ENCODE data around the gene DNAJB11. TPM values are rescaled to one million over a fixed set of nuclear protein-coding genes. Genes with fewer than 3 reads are reported as not detected.

The DNAJB11 gene
- total RNA-seq, 1 donor from 2014 or later: 94.5 TPM

DNA sequence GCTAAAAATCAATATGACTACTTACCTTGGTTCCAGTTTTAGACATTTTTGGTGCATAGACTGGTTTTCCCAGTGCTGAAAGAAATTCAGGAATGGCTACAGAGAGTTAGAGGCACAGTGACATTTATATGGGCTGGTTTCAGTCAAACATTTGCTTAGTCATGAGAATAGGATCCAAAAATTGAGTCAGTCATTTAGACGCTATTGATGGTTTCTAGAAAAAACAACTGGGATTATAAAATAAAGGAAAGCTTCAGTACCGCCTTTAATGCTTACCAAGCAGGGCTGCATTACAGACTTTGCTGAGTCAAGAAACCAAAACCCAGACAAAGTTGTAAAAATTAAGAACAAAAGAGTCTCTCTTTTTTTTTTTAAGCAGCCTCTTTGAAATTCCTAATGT is 26.2 kb upstream of the DNAJB11 start, which contains the start of gene CRYGS:
CRYGS (minus strand) TSS at position 100 of the 400 bp plus-strand sequence; CDS start at position 46, 54 bp downstream.
- no peak within 1 kb of the TSS for H3K4me3 ChIP-seq (ENCODE audit: low read depth, low read length)
- FAIRE-seq (no peak), DNase-seq (ENCODE audit: low read depth) (no peak)
- H3K36me3 ChIP-seq (ENCODE audit: control insufficient read depth, insufficient read depth, low read length): no peaks in the 10 kb centered on the region
- TF ChIP-seq, protein P1, sequence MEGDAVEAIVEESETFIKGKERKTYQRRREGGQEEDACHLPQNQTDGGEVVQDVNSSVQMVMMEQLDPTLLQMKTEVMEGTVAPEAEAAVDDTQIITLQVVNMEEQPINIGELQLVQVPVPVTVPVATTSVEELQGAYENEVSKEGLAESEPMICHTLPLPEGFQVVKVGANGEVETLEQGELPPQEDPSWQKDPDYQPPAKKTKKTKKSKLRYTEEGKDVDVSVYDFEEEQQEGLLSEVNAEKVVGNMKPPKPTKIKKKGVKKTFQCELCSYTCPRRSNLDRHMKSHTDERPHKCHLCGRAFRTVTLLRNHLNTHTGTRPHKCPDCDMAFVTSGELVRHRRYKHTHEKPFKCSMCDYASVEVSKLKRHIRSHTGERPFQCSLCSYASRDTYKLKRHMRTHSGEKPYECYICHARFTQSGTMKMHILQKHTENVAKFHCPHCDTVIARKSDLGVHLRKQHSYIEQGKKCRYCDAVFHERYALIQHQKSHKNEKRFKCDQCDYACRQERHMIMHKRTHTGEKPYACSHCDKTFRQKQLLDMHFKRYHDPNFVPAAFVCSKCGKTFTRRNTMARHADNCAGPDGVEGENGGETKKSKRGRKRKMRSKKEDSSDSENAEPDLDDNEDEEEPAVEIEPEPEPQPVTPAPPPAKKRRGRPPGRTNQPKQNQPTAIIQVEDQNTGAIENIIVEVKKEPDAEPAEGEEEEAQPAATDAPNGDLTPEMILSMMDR (IDR thresholded peaks at IDR 0.05; ENCODE audit: insufficient read depth, low read length, severe bottlenecking): no peak
- H3K27me3 ChIP-seq (ENCODE audit: control insufficient read depth, insufficient read depth, low read length): no peaks in the 10 kb centered on the region

- H3K4me3 ChIP-seq (ENCODE audit: low read depth, low read length): no peak overlapping the region
- peaks cover 4% of the 10 kb centered on the region for H3K36me3 ChIP-seq (ENCODE audit: control insufficient read depth, insufficient read depth, low read length)
- no peak for DNase-seq (ENCODE audit: low read depth)
- H3K27me3 ChIP-seq (ENCODE audit: control insufficient read depth, insufficient read depth, low read length): no peaks in the 10 kb centered on the region
- TF ChIP-seq, protein P1 (IDR thresholded peaks at IDR 0.05; ENCODE audit: insufficient read depth, low read length, severe bottlenecking): no peak
- no peak for FAIRE-seq
These were observed 21.0 kb upstream of the DNAJB11 start for GRCh38 chr3:186549497-186549896.

DNA sequence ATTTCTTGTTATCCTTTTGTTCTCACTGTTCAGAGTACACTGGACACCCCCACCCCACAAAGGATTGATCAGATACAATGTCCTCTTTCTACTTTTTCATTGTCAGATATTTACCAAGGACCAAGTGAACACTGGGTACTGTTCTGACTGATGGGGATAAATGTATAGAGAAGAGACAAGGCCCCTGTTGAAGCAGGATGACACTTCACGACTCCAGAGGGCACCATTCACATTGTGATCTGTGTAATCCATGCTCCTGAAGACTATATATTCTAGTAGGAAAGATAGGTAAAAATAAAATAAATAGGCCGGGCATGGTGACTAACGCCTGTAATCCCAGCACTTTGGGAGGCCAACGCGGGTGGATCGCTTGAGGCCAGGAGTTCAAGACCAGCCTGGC is 19.1 kb upstream of the DNAJB11 start:
- H3K36me3 ChIP-seq (ENCODE audit: control insufficient read depth, insufficient read depth, low read length): peaks cover 5% of the 10 kb centered on the region
- FAIRE-seq: no peak
- DNase-seq (ENCODE audit: low read depth): peak; percentile 12
- TF ChIP-seq, protein P1 (IDR thresholded peaks at IDR 0.05; ENCODE audit: insufficient read depth, low read length, severe bottlenecking): no peak
- H3K4me3 ChIP-seq (ENCODE audit: low read depth, low read length): no peak overlapping the region
- no peaks in the 10 kb centered on the region for H3K27me3 ChIP-seq (ENCODE audit: control insufficient read depth, insufficient read depth, low read length)

DNA sequence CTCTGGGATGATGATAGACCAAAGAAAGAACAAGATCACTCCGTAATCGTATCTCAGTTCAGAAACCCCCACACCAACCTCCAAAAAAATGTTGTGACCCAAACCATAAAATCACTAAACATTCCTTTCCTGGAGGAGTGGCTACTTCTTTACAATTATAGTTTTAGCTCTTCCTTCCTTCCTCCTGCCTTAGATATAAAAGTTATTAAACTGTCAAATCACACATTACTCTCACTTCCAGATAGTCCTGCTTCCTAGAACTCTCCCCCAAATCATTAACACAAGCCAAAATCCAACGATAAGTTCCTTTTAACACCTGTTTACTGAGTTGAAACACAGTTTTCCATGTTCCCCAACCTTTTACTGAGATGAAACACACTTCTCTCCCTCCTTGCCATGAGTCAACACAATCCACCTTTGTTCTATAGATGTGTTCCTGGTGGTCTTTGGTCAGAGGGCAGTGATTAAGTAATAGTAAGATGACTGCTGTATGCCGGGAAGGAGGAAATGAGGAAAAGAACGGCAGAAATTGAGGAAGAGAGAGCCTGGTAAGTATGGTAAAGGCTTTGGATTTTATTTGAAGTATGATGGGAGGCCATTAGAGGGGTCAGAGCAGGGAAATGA is 18.0 kb upstream of the DNAJB11 start:
- no peak for DNase-seq (ENCODE audit: low read depth)
- H3K36me3 ChIP-seq (ENCODE audit: control insufficient read depth, insufficient read depth, low read length): peaks cover 7% of the 10 kb centered on the region
- no peaks in the 10 kb centered on the region for H3K27me3 ChIP-seq (ENCODE audit: control insufficient read depth, insufficient read depth, low read length)
- FAIRE-seq: no peak
- no peak overlapping the region for H3K4me3 ChIP-seq (ENCODE audit: low read depth, low read length)
- TF ChIP-seq, protein P1 (IDR thresholded peaks at IDR 0.05; ENCODE audit: insufficient read depth, low read length, severe bottlenecking): no peak

- FAIRE-seq: no peak
These were observed 5.9 kb upstream of the DNAJB11 start for GRCh38 chr3:186564586-186564985.

More at GRCh38 chr3:186564586-186564985, 5.9 kb upstream of the DNAJB11 start:
- no peaks in the 10 kb centered on the region for H3K36me3 ChIP-seq (ENCODE audit: control insufficient read depth, insufficient read depth, low read length)
- no peak for DNase-seq (ENCODE audit: low read depth)
- H3K27me3 ChIP-seq (ENCODE audit: control insufficient read depth, insufficient read depth, low read length): no peaks in the 10 kb centered on the region
- no peak overlapping the region for H3K4me3 ChIP-seq (ENCODE audit: low read depth, low read length)
- TF ChIP-seq, protein P1 (IDR thresholded peaks at IDR 0.05; ENCODE audit: insufficient read depth, low read length, severe bottlenecking): no peak
